SK-N-SH treated with all-trans-retinoic acid at 6 μM for 48 hours (cell line): ENCODE results near the gene CCDC78.

Experiments used
- ATAC-seq: fragments of 200-7000 bp; cut with Tn5 transposase; 3 replicates; pipeline ENCODE4 v1.9.1; 2020; ENCODE audit warnings: mild to moderate bottlenecking, moderate library complexity
- BACH2 ChIP-seq: fragments of 250-450 bp; sonication (Bioruptor Pico); IDR thresholded peaks from 2 replicates; pipeline ENCODE4 v1.9.0; 2021; ENCODE audit warnings: mild to moderate bottlenecking, borderline replicate concordance
- CSDC2 ChIP-seq: fragments of 250-450 bp; sonication (Bioruptor Pico); IDR thresholded peaks from 2 replicates; pipeline ENCODE4 v1.5.0; 2020; ENCODE audit warnings: mild to moderate bottlenecking, moderate library complexity
- CSRNP3 ChIP-seq: fragments of 250-450 bp; sonication (Bioruptor Pico); IDR thresholded peaks from 2 replicates; pipeline ENCODE4 v1.5.1; 2021; ENCODE audit warnings: mild to moderate bottlenecking, moderate library complexity
- ESRRG ChIP-seq: fragments of 250-450 bp; sonication (Bioruptor Pico); IDR thresholded peaks from 2 replicates; pipeline ENCODE4 v1.6.1; 2021; ENCODE audit warnings: mild to moderate bottlenecking
- GLIS3 ChIP-seq: fragments of 250-450 bp; sonication (Bioruptor Pico); IDR thresholded peaks from 2 replicates; pipeline ENCODE4 v1.5.0; 2020; ENCODE audit warnings: mild to moderate bottlenecking, moderate library complexity
- ISL1 ChIP-seq: fragments of 250-450 bp; sonication (Bioruptor Pico); IDR thresholded peaks from 2 replicates; pipeline ENCODE4 v2.1.2; 2022; ENCODE audit warnings: mild to moderate bottlenecking, moderate library complexity
- OSR1 ChIP-seq: fragments of 250-450 bp; sonication (Bioruptor Pico); IDR thresholded peaks from 2 replicates; pipeline ENCODE4 v1.8.0; 2022; ENCODE audit warnings: moderate library complexity, mild to moderate bottlenecking, inconsistent platforms
- PATZ1 ChIP-seq: fragments of 250-450 bp; sonication (Bioruptor Pico); IDR thresholded peaks from 2 replicates; pipeline ENCODE4 v1.8.0; 2020; ENCODE audit warnings: mild to moderate bottlenecking, moderate library complexity, borderline replicate concordance
- POU6F1 ChIP-seq: fragments of 250-450 bp; sonication (Bioruptor Pico); IDR thresholded peaks from 2 replicates; pipeline ENCODE4 v1.8.0; 2021; ENCODE audit warnings: low read depth, mild to moderate bottlenecking, moderate library complexity, borderline replicate concordance
- RARB ChIP-seq: fragments of 250-450 bp; sonication (Bioruptor Pico); IDR thresholded peaks from 2 replicates; pipeline ENCODE4 v1.8.0; 2021; ENCODE audit warnings: mild to moderate bottlenecking, moderate library complexity
- SNAI2 ChIP-seq: fragments of 250-450 bp; sonication (Bioruptor Pico); IDR thresholded peaks from 2 replicates; pipeline ENCODE4 v1.5.0; 2020; ENCODE audit warnings: mild to moderate bottlenecking, moderate library complexity
- TCF4 ChIP-seq: fragments of 250-450 bp; sonication (Bioruptor Pico); IDR thresholded peaks from 2 replicates; pipeline ENCODE4 v1.8.0; 2021; ENCODE audit warnings: mild to moderate bottlenecking, moderate library complexity, borderline replicate concordance
- TOX ChIP-seq: fragments of 250-450 bp; sonication (Bioruptor Pico); IDR thresholded peaks from 2 replicates; pipeline ENCODE4 v1.8.0; 2021; ENCODE audit warnings: mild to moderate bottlenecking, moderate library complexity, borderline replicate concordance
- TSHZ2 ChIP-seq: fragments of 250-450 bp; sonication (Bioruptor Pico); IDR thresholded peaks from 2 replicates; pipeline ENCODE4 v1.5.0; 2020; ENCODE audit warnings: mild to moderate bottlenecking, moderate library complexity
- ZC3H10 ChIP-seq: fragments of 250-450 bp; sonication (Bioruptor Pico); IDR thresholded peaks from 2 replicates; pipeline ENCODE4 v1.5.1; 2021; ENCODE audit warnings: mild to moderate bottlenecking, moderate library complexity
- ZFP3 ChIP-seq: fragments of 250-450 bp; sonication (Bioruptor Pico); IDR thresholded peaks from 2 replicates; pipeline ENCODE4 v1.5.0; 2020; ENCODE audit warnings: mild to moderate bottlenecking, moderate library complexity
- ZFP30 ChIP-seq: fragments of 450-650 bp; formaldehyde crosslinking; IDR thresholded peaks from 2 replicates; pipeline ENCODE4 v1.5.0; 2022; ENCODE audit warnings: mild to moderate bottlenecking, moderate library complexity
- ZNF70 ChIP-seq: fragments of 450-650 bp; formaldehyde crosslinking; IDR thresholded peaks from 2 replicates; pipeline ENCODE4 v1.5.0; 2020; ENCODE audit warnings: mild to moderate bottlenecking, moderate library complexity
- ZNF8 ChIP-seq: fragments of 450-650 bp; formaldehyde crosslinking; IDR thresholded peaks from 2 replicates; pipeline ENCODE4 v1.5.0; 2020; ENCODE audit warnings: mild to moderate bottlenecking, moderate library complexity

CCDC78 gene

GRCh38 chr16:715477-716199 is 10.6 kb downstream of the CCDC78 start:
- TF ChIP-seq PATZ1, result no peak
- TF ChIP-seq POU6F1 (CRISPR knock-in tag), result no peak
- no peak for TF ChIP-seq ZFP3
- no peak for TF ChIP-seq ESRRG (CRISPR knock-in tag)
- no peak for TF ChIP-seq ZC3H10 (CRISPR knock-in tag)
- TF ChIP-seq ZFP30 (CRISPR knock-in tag), result no peak
- TF ChIP-seq CSRNP3 (CRISPR knock-in tag), result no peak
- no peak for TF ChIP-seq SNAI2 (CRISPR knock-in tag)
- no peak for TF ChIP-seq ZNF8 (CRISPR knock-in tag)
- no peak for TF ChIP-seq TOX (CRISPR knock-in tag)
- TF ChIP-seq ISL1 (CRISPR knock-in tag), result no peak
- ATAC-seq, result peak; percentile 1

- TF ChIP-seq TCF4 (CRISPR knock-in tag) (no peak), PATZ1 (no peak), TOX (CRISPR knock-in tag) (no peak), ZNF70 (no peak), ZFP30 (CRISPR knock-in tag) (no peak)
- peak; percentile 65 for ATAC-seq
Measured at GRCh38 chr16:714558-715476, 11.4 kb downstream of the CCDC78 start, which contains the start of gene METRN. Gene METRN, plus strand, starts transcription at chr16:715118. Its CDS starts 172 bp downstream, at chr16:715290.

GRCh38 chr16:714079-714478 is 12.2 kb downstream of the CCDC78 start:
- TF ChIP-seq ZFP30 (CRISPR knock-in tag), result no peak
- no peak for TF ChIP-seq SNAI2 (CRISPR knock-in tag)
- TF ChIP-seq TOX (CRISPR knock-in tag), result no peak
- no peak for TF ChIP-seq ESRRG (CRISPR knock-in tag)
- TF ChIP-seq RARB (CRISPR knock-in tag), result no peak
- TF ChIP-seq PATZ1, result no peak
- TF ChIP-seq CSDC2, result no peak
- TF ChIP-seq BACH2 (CRISPR knock-in tag), result no peak
- 0 out of 2 replicates have a peak, but pooled peaks have one; percentile 13 for TF ChIP-seq ZFP3
- 0 out of 2 replicates have a peak, but pooled peaks have one; percentile 53 for TF ChIP-seq ZNF70
- no peak for TF ChIP-seq OSR1 (CRISPR knock-in tag)
- TF ChIP-seq GLIS3 (CRISPR knock-in tag), result no peak
- no peak for TF ChIP-seq TSHZ2 (CRISPR knock-in tag)
- ATAC-seq, result no peak

- ATAC-seq, result peak; percentile 5
Measured at GRCh38 chr16:712740-713250, 13.4 kb downstream of the CCDC78 start.
